Stimulated activated CD4-positive, alpha-beta T cell treated with anti-CD3 and anti-CD28 coated beads, Interleukin-12 subunit alpha, Interleukin-12 subunit beta, amount 100 ng/mL, for 4 hours (primary cell): ENCODE measurements around the gene TGFBR1.
"Not testable (repeated sequence)": the region's sequence is repeated elsewhere in the genome, so short reads cannot be mapped to it uniquely, and the experiment has no call there.

Source experiments
- DNase-seq: peaks from one replicate; pipeline ENCODE4 v3.0.0-alpha.2; 2020

Gene TGFBR1

GRCh38 chr9:99192786-99193465 lies 88.0 kb downstream of the TGFBR1 start:
- DNase-seq, result no peak

GRCh38 chr9:99193466-99193821 lies 88.5 kb downstream of the TGFBR1 start:
- DNase-seq, result no peak

- not testable (repeated sequence) for DNase-seq
Measured at GRCh38 chr9:99196484-99196883, 91.6 kb downstream of the TGFBR1 start.

- no peak for DNase-seq
Measured at GRCh38 chr9:99197124-99197630, 92.3 kb downstream of the TGFBR1 start.

GRCh38 chr9:99197987-99198386 lies 93.1 kb downstream of the TGFBR1 start:
- DNase-seq, result no peak

GRCh38 chr9:99199938-99200539 lies 95.1 kb downstream of the TGFBR1 start:
- DNase-seq, result no peak

GRCh38 chr9:99201603-99202002 lies 96.7 kb downstream of the TGFBR1 start:
- no peak for DNase-seq
